Measurements from ENCODE around the gene BCL10. TPM values are rescaled to one million over a fixed set of nuclear protein-coding genes. Genes with fewer than 3 reads are reported as not detected.

The BCL10 gene
- total RNA-seq, 4 donors from 2014 or later: 15.3 to 31.9 (median 26.8) TPM

DNA sequence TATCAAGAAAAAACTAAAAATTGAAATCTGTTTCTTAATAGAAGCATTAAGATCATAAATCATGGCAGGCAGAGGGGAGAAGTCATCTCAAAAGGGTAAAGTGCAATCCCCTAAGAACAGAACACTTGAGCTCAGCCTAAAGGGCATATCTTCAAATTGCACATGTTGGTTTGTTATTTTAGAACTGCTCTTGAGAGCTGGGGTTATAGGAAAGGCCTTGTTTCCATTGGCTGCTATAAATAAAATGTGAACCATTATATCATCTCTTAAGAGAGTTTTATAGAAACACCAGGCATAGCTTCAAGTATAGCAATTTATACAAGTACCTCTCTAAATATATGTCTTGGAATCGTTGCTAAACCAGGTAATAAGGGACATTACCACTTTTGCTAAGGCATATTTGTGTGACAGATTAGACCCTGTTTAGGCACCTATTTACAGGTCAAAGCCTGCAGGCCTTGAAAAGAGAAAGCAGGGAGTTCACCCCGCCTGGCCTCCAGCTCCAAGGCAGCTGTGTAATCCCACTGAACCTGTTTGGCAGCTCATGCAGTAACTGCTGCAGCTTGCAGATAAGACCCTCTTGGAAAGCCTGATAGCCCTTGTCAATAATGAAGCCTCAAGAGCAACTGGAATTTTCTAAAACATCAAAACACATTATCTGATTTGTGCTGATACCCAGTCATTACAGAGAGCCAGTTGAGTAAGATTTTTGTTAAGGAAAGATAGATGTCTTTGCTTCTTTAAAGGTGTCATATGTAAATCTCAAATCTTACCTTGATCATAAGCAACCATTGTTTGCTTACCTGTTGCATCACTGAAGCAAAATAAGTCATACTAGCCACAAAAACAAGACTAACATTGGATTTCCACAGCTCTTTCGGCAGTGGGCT, 51.5 kb downstream of the BCL10 start:
- Histone ChIP-seq H3K27ac (peak overlapping the region; percentile 65), H3K27me3 (no peaks in the 10 kb centered on the region), H3K9me3 (no peaks in the 10 kb centered on the region), H3K4me3 (no peak overlapping the region), H3K4me1 (peaks cover 5 to 11% of the 10 kb centered on the region in 2 donors), H3K36me3 (no peaks in the 10 kb centered on the region)
- DNase-seq: no peak
- intact Hi-C loops (cut with DNase I; ENCODE audit: low total_unique reads): no loop called here
- TF ChIP-seq, protein P1, sequence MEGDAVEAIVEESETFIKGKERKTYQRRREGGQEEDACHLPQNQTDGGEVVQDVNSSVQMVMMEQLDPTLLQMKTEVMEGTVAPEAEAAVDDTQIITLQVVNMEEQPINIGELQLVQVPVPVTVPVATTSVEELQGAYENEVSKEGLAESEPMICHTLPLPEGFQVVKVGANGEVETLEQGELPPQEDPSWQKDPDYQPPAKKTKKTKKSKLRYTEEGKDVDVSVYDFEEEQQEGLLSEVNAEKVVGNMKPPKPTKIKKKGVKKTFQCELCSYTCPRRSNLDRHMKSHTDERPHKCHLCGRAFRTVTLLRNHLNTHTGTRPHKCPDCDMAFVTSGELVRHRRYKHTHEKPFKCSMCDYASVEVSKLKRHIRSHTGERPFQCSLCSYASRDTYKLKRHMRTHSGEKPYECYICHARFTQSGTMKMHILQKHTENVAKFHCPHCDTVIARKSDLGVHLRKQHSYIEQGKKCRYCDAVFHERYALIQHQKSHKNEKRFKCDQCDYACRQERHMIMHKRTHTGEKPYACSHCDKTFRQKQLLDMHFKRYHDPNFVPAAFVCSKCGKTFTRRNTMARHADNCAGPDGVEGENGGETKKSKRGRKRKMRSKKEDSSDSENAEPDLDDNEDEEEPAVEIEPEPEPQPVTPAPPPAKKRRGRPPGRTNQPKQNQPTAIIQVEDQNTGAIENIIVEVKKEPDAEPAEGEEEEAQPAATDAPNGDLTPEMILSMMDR (IDR thresholded peaks at IDR 0.05): no peak
- no peak for TF ChIP-seq POLR2A (IDR thresholded peaks at IDR 0.05)

DNA sequence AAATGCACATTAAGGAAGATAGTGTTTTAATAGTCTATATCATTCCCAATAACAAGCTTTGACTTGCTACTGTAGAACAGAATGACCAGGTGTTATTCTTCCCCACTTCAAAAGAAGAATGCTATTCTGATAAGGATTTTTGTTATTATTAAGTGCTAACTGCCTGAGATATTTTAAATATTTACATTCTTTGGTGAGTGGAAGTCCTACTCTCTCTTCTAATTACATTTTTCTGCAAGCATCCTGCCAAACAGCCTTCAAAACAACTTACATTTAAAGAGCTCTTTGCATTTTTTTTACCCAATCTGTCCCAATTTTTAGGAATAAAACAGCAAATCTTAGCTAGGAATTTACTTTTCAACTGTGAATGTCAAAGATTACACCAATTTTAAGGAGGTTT, 52.1 kb downstream of the BCL10 start:
- intact Hi-C loops (cut with DNase I; ENCODE audit: low total_unique reads): no loop called here
- DNase-seq: no peak
- Histone ChIP-seq H3K36me3 (no peaks in the 10 kb centered on the region), H3K4me1 (peaks cover 5 to 11% of the 10 kb centered on the region in 2 donors), H3K9me3 (no peaks in the 10 kb centered on the region), H3K27ac (no peak overlapping the region), H3K4me3 (no peak overlapping the region), H3K27me3 (no peaks in the 10 kb centered on the region)
- TF ChIP-seq POLR2A (IDR thresholded peaks at IDR 0.05): no peak
- TF ChIP-seq, protein P1 (IDR thresholded peaks at IDR 0.05): no peak

DNA sequence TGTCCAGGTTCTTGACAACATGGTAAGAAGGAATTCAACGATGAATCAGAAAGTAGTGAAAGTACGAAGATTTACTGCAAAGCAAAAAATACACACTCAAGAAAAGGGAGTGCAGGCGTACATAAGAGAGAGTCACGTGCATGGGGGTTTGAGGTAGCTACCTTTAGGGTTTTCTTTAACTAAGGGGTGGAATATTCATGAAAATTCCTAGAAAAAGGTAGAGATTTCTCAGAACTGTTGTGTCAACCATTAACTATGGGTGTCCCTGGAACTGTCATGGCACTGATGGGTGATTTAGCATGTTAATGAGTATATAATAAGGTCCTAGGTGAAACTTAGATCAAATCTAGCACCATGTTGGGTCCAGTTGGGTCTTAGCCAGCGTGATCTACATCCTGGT, 53.1 kb downstream of the BCL10 start:
- no peak for TF ChIP-seq POLR2A (IDR thresholded peaks at IDR 0.05)
- TF ChIP-seq, protein P1 (IDR thresholded peaks at IDR 0.05): no peak

DNA sequence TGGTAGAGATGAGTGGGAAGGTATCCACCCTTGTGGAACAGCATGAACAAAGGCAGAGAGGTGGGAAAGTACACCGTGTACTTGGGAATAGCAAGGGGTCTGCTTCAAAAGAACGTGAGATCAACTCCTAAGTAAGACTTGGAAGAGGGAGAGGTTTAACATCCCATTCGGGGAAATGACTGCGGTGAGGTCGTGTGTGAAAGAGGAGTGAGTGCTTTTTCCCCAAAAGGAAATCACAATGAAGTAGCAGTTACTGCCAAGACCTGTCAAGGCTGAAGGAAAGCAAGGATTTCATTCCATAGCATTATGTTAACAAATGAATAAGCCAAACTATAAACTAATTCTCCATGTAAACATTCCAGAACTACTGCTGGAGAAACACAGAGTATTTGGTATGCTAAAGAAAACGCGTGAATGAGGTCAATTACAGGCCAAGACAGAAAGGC, 55.7 kb downstream of the BCL10 start:
- Histone ChIP-seq H3K27ac (no peak overlapping the region), H3K27me3 (no peaks in the 10 kb centered on the region), H3K9me3 (no peaks in the 10 kb centered on the region), H3K4me3 (no peak overlapping the region), H3K4me1 (peaks cover 5 to 11% of the 10 kb centered on the region in 2 donors), H3K36me3 (no peaks in the 10 kb centered on the region)
- intact Hi-C loops (cut with DNase I; ENCODE audit: low total_unique reads): no loop called here
- DNase-seq: no peak
- TF ChIP-seq, protein P1 (IDR thresholded peaks at IDR 0.05): no peak
- TF ChIP-seq POLR2A (IDR thresholded peaks at IDR 0.05): no peak

More for the DNA sequence above, 53.1 kb downstream of the BCL10 start:
- Histone ChIP-seq H3K4me3 (no peak overlapping the region), H3K27me3 (no peaks in the 10 kb centered on the region), H3K4me1 (peaks cover 5 to 11% of the 10 kb centered on the region in 2 donors), H3K36me3 (no peaks in the 10 kb centered on the region), H3K9me3 (no peaks in the 10 kb centered on the region), H3K27ac (no peak overlapping the region)
- no peak for DNase-seq
- intact Hi-C loops (cut with DNase I; ENCODE audit: low total_unique reads): no loop called here

DNA sequence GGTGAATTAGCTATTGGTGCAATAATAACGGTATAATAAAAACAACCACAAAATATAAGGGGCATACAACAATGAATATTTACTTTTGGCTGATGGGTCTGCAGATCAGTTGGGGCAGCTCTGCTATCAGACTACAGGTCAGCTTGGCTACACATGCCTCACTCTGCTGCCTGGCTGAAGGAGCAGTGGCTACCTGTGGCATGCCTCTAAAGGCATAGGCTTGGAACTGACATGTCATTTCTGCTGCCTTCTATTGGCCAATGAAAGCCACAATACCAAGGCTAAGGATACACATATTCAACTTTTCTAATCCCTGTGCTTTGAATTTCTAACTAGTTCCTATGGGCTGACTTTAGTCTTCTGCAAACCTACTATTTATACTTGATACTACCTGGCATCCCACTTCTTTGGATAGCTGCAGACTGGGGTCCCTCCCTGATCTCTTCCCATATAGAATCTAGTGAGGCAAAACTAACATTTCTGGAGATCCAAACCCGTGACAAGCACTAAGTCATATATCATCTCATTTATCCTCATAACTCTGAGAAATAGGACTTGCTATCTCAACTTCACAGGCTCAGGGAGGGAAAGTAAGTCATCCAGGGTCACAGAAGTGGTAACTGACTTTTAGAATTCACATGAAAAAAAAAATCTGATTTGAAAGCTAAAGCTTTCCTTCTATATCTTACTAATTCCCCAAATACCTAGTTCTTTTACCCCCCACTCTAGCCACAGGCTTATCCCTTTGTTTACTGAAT, 56.4 kb downstream of the BCL10 start:
- Histone ChIP-seq H3K27me3 (no peaks in the 10 kb centered on the region), H3K36me3 (no peaks in the 10 kb centered on the region), H3K4me3 (no peak overlapping the region), H3K4me1 (peaks cover 5 to 9% of the 10 kb centered on the region in 2 donors), H3K27ac (no peak overlapping the region), H3K9me3 (no peaks in the 10 kb centered on the region)
- intact Hi-C loops (cut with DNase I; ENCODE audit: low total_unique reads): no loop called here
- no peak for TF ChIP-seq POLR2A (IDR thresholded peaks at IDR 0.05)
- TF ChIP-seq, protein P1 (IDR thresholded peaks at IDR 0.05): no peak
- no peak for DNase-seq

All from uterus (tissue), 4 donors.